Muscle layer of duodenum (tissue), 2 donors: ENCODE results near the gene SYNJ2BP.
A peak's percentile ranks its signal among the peaks of the same experiment; 100 is the strongest.
"Not testable (repeated sequence)": the region's sequence is repeated elsewhere in the genome, so short reads cannot be mapped to it uniquely, and the experiment has no call there.

Source experiments
- H3K27ac ChIP-seq: one replicate; pipeline ENCODE4 v1.7.0; 2013; ENCODE audit warnings: mild to moderate bottlenecking, low read length
- H3K27me3 ChIP-seq: one replicate; pipeline ENCODE4 v1.7.0; 2013; ENCODE audit warnings: low read depth, mild to moderate bottlenecking, control low read depth, low read length
- H3K36me3 ChIP-seq, 2 donors: one replicate each; pipeline ENCODE4 v1.7.0; 2013; ENCODE audit warnings: low read length in 2 of 2, control low read depth in 1 of 2, mild to moderate bottlenecking in 1 of 2; ENCODE audit not compliant: insufficient read depth in 2 of 2, control insufficient read depth in 1 of 2
- H3K4me1 ChIP-seq, 2 donors: one replicate each; pipeline ENCODE4 v1.7.0; 2013; ENCODE audit warnings: low read length in 2 of 2, mild to moderate bottlenecking in 2 of 2, control low read depth in 1 of 2, moderate library complexity in 1 of 2; ENCODE audit not compliant: insufficient read depth in 2 of 2, control insufficient read depth in 1 of 2
- H3K4me3 ChIP-seq, 2 donors: one replicate each; pipeline ENCODE4 v1.7.0; 2013; ENCODE audit warnings: low read length in 2 of 2, low read depth in 1 of 2, mild to moderate bottlenecking in 1 of 2
- H3K9me3 ChIP-seq, 2 donors: one replicate each; pipeline ENCODE4 v1.7.0; 2013; ENCODE audit warnings: low read length in 2 of 2, control low read depth in 1 of 2, mild to moderate bottlenecking in 1 of 2; ENCODE audit not compliant: control insufficient read depth in 1 of 2
- donor health status: healthy.

The SYNJ2BP gene

DNA sequence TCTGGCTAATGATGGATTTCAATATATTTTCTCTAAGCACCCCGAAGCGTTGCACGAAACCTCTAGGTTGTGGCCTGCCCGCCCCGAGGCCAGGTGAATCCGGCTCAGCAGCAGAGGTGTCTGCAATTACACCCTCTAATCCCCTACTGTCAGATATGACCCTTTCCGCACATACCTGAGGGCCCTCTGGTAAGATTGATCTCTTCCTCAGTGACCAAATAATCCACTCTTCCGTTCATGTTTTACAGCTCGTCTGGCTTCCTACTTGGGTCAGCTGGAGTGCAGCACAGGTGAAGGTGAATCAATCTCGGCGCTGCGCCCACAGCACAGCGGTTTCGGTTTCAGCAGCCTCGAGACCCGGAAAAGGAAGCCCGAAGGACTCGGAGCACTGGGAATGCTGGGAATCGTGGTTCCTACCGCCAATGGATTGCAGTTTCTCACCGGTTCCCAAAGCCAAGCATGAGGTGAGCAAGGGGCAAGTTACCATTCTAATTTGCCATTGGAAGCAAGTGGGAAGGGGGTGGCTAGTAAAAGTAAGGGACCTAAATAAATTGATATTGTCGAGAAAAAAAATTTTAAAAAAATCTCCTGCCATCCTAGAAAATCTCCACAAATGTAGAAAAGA is at the start of gene SYNJ2BP:
Gene SYNJ2BP, minus strand, starts transcription at position 366 of the 625 bp plus-strand sequence. Its CDS starts 127 bp downstream, at position 239.
- peak within 1 kb of the TSS; percentile 93 to 96 for H3K4me3 ChIP-seq
- H3K27me3 ChIP-seq: no peaks in the 10 kb centered on the region
- peak within 1 kb of the TSS; percentile 77 for H3K27ac ChIP-seq
- no peaks in the 10 kb centered on the region for H3K36me3 ChIP-seq
- H3K9me3 ChIP-seq: no peaks in the 10 kb centered on the region
- peaks cover 4 to 10% of the 10 kb centered on the region in 2 donors for H3K4me1 ChIP-seq

DNA sequence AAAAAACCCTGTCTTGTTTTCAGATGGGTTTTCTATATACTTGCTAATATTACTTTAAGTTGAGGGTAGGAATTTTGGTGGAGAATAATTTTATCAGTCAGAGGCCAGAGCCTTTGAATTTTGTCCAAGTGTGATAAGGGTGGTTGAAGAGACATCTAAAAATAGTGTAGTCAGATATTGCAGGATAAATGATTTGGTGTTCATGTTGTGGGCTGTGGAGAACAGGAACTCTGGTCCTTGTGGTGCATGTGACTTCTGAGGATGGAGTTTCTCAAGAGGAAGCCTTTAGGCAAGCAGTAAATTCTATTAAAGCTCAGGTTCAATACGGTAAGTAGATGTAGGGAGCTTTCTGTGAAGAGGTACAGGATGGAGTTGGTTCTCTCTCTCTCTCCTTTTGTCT is 37.8 kb upstream of the SYNJ2BP start:
- no peaks in the 10 kb centered on the region for H3K36me3 ChIP-seq
- no peak overlapping the region for H3K27ac ChIP-seq
- no peaks in the 10 kb centered on the region for H3K4me1 ChIP-seq
- no peak overlapping the region for H3K4me3 ChIP-seq
- no peaks in the 10 kb centered on the region for H3K9me3 ChIP-seq
- no peaks in the 10 kb centered on the region for H3K27me3 ChIP-seq

DNA sequence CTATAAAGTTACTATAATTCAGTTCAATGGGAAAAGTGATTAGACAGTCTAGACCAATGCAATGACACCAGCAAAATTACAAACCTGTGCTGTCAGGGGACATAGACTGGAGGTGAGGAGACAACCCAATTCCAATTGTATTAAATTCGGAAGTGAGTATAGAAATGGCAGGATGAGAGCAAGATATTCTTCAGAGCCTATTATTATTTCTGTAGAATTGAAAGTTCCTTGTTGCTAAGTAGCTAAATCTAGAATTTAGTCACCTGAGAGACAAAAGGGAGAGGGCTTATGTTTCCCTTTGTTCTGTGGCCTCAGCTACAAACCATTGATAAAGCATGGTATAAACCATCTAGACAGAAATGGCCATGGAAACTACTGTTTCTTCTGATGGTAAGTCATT is 35.0 kb upstream of the SYNJ2BP start, which contains the start of gene ADAM21:
Gene ADAM21, plus strand, starts transcription at position 301 of the 400 bp plus-strand sequence. CDS start 5,326 bp downstream, outside the sequence.
- Histone ChIP-seq H3K36me3 (no peaks in the 10 kb centered on the region), H3K4me3 (no peak within 1 kb of the TSS), H3K27me3 (no peaks in the 10 kb centered on the region), H3K4me1 (no peaks in the 10 kb centered on the region), H3K27ac (no peak within 1 kb of the TSS), H3K9me3 (no peaks in the 10 kb centered on the region)

- Histone ChIP-seq H3K27me3 (no peaks in the 10 kb centered on the region), H3K4me3 (no peak overlapping the region), H3K36me3 (peaks cover 0 to 5% of the 10 kb centered on the region in 2 donors), H3K4me1 (no peaks in the 10 kb centered on the region), H3K9me3 (peaks cover 0 to 5% of the 10 kb centered on the region in 2 donors), H3K27ac (no peak overlapping the region)
These were observed 31.9 kb upstream of the SYNJ2BP start for GRCh38 chr14:70448633-70449340.

GRCh38 chr14:70442750-70443149 is 25.9 kb upstream of the SYNJ2BP start:
- no peaks in the 10 kb centered on the region for H3K27me3 ChIP-seq
- H3K4me3 ChIP-seq: no peak overlapping the region
- H3K4me1 ChIP-seq: no peaks in the 10 kb centered on the region
- H3K36me3 ChIP-seq: peaks cover 0 to 8% of the 10 kb centered on the region in 2 donors
- peaks cover under 1 to 29% of the 10 kb centered on the region in 2 donors for H3K9me3 ChIP-seq
- no peak overlapping the region for H3K27ac ChIP-seq

GRCh38 chr14:70441641-70442040 is 24.8 kb upstream of the SYNJ2BP start:
- H3K36me3 ChIP-seq: peaks cover 0 to 7% of the 10 kb centered on the region in 2 donors
- peaks cover 9 to 35% of the 10 kb centered on the region in 2 donors for H3K9me3 ChIP-seq
- no peak overlapping the region for H3K4me3 ChIP-seq
- H3K4me1 ChIP-seq: no peaks in the 10 kb centered on the region
- H3K27me3 ChIP-seq: no peaks in the 10 kb centered on the region
- H3K27ac ChIP-seq: no peak overlapping the region

DNA sequence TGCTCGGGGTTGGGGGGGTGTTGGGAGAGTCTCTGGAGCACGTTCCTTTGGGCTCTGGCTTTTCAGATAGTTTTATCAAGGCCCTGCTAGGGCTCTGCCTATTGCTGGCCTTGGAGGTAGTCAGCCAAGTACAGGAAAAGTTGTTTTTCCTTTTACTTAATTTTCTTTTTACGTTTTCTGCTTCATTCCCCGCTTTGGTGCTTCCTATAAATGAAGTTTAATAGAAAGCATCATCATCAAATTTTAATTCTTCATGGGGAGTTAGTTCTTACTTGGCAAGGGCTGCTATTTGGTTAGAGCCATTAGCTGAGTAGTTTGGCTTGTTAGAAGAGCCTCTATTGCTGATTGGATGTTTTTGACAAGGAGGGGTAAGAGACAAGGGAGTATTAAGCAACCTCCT is 20.0 kb upstream of the SYNJ2BP start:
- Histone ChIP-seq H3K9me3 (peaks cover 9 to 23% of the 10 kb centered on the region in 2 donors), H3K4me3 (no peak overlapping the region), H3K27me3 (no peaks in the 10 kb centered on the region), H3K36me3 (no peaks in the 10 kb centered on the region), H3K4me1 (no peaks in the 10 kb centered on the region), H3K27ac (no peak overlapping the region)

GRCh38 chr14:70426555-70426954 is 9.7 kb upstream of the SYNJ2BP start:
- not testable (repeated sequence) for H3K27ac ChIP-seq, H3K36me3 ChIP-seq, H3K27me3 ChIP-seq, H3K4me1 ChIP-seq, H3K4me3 ChIP-seq
- H3K9me3 ChIP-seq: peaks cover 0 to 11% of the 10 kb centered on the region in 2 donors

DNA sequence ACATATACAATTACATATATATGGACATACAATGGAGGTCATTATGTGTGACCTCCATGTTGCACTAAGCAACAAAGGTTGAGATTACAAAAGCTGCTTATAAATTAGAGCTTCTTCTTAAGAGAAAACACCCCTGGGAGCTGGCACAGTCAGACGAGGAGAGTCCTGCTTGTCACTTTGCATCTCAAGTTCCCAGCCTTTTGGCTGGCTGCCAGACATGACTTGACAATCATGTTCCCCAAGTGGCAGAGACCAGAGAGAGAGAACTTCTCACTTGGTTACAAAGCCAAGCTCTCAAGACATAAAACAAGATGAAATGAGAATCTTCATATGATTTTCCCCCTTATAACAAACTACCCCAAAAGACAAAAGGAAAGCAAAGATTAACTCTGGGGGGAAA is 8.5 kb upstream of the SYNJ2BP start:
- Histone ChIP-seq H3K4me3 (no peak overlapping the region), H3K9me3 (peaks cover 0 to 4% of the 10 kb centered on the region in 2 donors)

GRCh38 chr14:70422538-70422937 is 5.6 kb upstream of the SYNJ2BP start:
- Histone ChIP-seq H3K36me3 (no peaks in the 10 kb centered on the region), H3K4me3 (no peak overlapping the region), H3K9me3 (no peaks in the 10 kb centered on the region), H3K4me1 (no peaks in the 10 kb centered on the region), H3K27me3 (no peaks in the 10 kb centered on the region), H3K27ac (no peak overlapping the region)

More for the DNA sequence above, 8.5 kb upstream of the SYNJ2BP start:
- Histone ChIP-seq H3K36me3 (no peaks in the 10 kb centered on the region), H3K27me3 (no peaks in the 10 kb centered on the region), H3K27ac (no peak overlapping the region), H3K4me1 (no peaks in the 10 kb centered on the region)

GRCh38 chr14:70419270-70419931 is 2.5 kb upstream of the SYNJ2BP start:
- H3K27ac ChIP-seq, H3K9me3 ChIP-seq, H3K36me3 ChIP-seq, H3K27me3 ChIP-seq, H3K4me3 ChIP-seq: not testable (repeated sequence)
- peaks cover 4 to 10% of the 10 kb centered on the region in 2 donors for H3K4me1 ChIP-seq
